G401 (cell line): ENCODE data around the gene PTPDC1. TPM values are rescaled to one million over a fixed set of nuclear protein-coding genes. Genes with fewer than 3 reads are reported as not detected.

Source experiments
- DNase-seq: peaks from one replicate; pipeline ENCODE4 v3.0.0-alpha.2; 2015; ENCODE audit warnings: low spot score
- in situ Hi-C: cut with HindIII; loops from 2 replicates; pipeline ENCODE4 v1.10.0; 2016; ENCODE audit warnings: low sequenced_read_pairs, mixed read lengths
- total RNA-seq: library from RNA; depleted of rRNA; stranded (reverse); fragments of >200 nt; shearing (Covaris generic); gene quantifications from 2 replicates; pipeline ENCODE4 v1.2.3, GENCODE V29; 2014

The PTPDC1 gene
- total RNA-seq, 1 experiment from 2014 or later = 5.4 TPM

GRCh38 chr9:94135222-94135621 lies 51.0 kb downstream of the PTPDC1 start:
- peak; percentile 2 for DNase-seq
- in situ Hi-C loops = no loop called here

GRCh38 chr9:94139672-94140417 lies 55.6 kb downstream of the PTPDC1 start:
- in situ Hi-C loops = no loop called here
- peak; percentile 73 for DNase-seq

GRCh38 chr9:94140418-94140780 lies 56.1 kb downstream of the PTPDC1 start:
- DNase-seq = no peak
- in situ Hi-C loops = no loop called here

GRCh38 chr9:94140791-94141790 lies 56.8 kb downstream of the PTPDC1 start:
- in situ Hi-C loops = no loop called here

GRCh38 chr9:94142353-94142752 lies 58.1 kb downstream of the PTPDC1 start:
- in situ Hi-C loops = no loop called here
- no peak for DNase-seq

More at GRCh38 chr9:94140791-94141790, 56.8 kb downstream of the PTPDC1 start:
- no peak for DNase-seq

- no peak for DNase-seq
- in situ Hi-C loops = no loop called here
Measured at GRCh38 chr9:94144394-94144793, 60.1 kb downstream of the PTPDC1 start.

- no peak for DNase-seq
- in situ Hi-C loops = no loop called here
Measured at GRCh38 chr9:94145640-94146039, 61.4 kb downstream of the PTPDC1 start.

- no peak for DNase-seq
- in situ Hi-C loops = no loop called here
Measured at GRCh38 chr9:94147776-94148175, 63.5 kb downstream of the PTPDC1 start.

- DNase-seq = no peak
- in situ Hi-C loops = no loop called here
Measured at GRCh38 chr9:94148419-94148818, 64.2 kb downstream of the PTPDC1 start.

- DNase-seq = no peak
- in situ Hi-C loops = no loop called here
Measured at GRCh38 chr9:94149696-94150095, 65.4 kb downstream of the PTPDC1 start.

- in situ Hi-C loops = no loop called here
- DNase-seq = no peak
Measured at GRCh38 chr9:94150279-94150828, 66.1 kb downstream of the PTPDC1 start.

GRCh38 chr9:94150890-94151650 lies 66.8 kb downstream of the PTPDC1 start:
- in situ Hi-C loops = no loop called here
- no peak for DNase-seq

GRCh38 chr9:94153905-94154304 lies 69.6 kb downstream of the PTPDC1 start:
- DNase-seq = no peak
- in situ Hi-C loops = no loop called here

- in situ Hi-C loops = no loop called here
- no peak for DNase-seq
Measured at GRCh38 chr9:94156348-94157049, 72.2 kb downstream of the PTPDC1 start.

GRCh38 chr9:94157050-94157801 lies 73.0 kb downstream of the PTPDC1 start:
- peak; percentile 30 for DNase-seq
- in situ Hi-C loops = no loop called here
